GM19324 (cell line): ENCODE results near the gene TMEM213.

Experiments used
- ATAC-seq: cut with Tn5 transposase; IDR thresholded peaks from one replicate; pipeline ENCODE4 v1.9.1; 2021; ENCODE audit warnings: mild to moderate bottlenecking, moderate library complexity; ENCODE audit not compliant: unreplicated experiment, low FRiP score

The TMEM213 gene

GRCh38 chr7:138871814-138872090, 74.0 kb downstream of the TMEM213 start:
- ATAC-seq: no peak

- ATAC-seq: no peak
Observed at GRCh38 chr7:138872576-138872975, 74.8 kb downstream of the TMEM213 start.

- ATAC-seq: no peak
Observed at GRCh38 chr7:138873220-138873892, 75.6 kb downstream of the TMEM213 start.

- no peak for ATAC-seq
Observed at GRCh38 chr7:138875794-138876193, 78.0 kb downstream of the TMEM213 start.

- ATAC-seq: no peak
Observed at GRCh38 chr7:138876326-138876725, 78.5 kb downstream of the TMEM213 start.

- no peak for ATAC-seq
Observed at GRCh38 chr7:138878051-138878450, 80.3 kb downstream of the TMEM213 start.

- ATAC-seq: no peak
Observed at GRCh38 chr7:138878856-138879255, 81.1 kb downstream of the TMEM213 start.

- ATAC-seq: no peak
Observed at GRCh38 chr7:138879356-138879755, 81.6 kb downstream of the TMEM213 start.

GRCh38 chr7:138880881-138881578, 83.2 kb downstream of the TMEM213 start:
- ATAC-seq: no peak

GRCh38 chr7:138881579-138882188, 83.9 kb downstream of the TMEM213 start:
- no peak for ATAC-seq

- no peak for ATAC-seq
Observed at GRCh38 chr7:138882249-138882648, 84.5 kb downstream of the TMEM213 start.

- no peak for ATAC-seq
Observed at GRCh38 chr7:138885383-138886147, 87.8 kb downstream of the TMEM213 start.

GRCh38 chr7:138886501-138886917, 88.7 kb downstream of the TMEM213 start:
- no peak for ATAC-seq

- no peak for ATAC-seq
Observed at GRCh38 chr7:138887085-138887710, 89.4 kb downstream of the TMEM213 start.
